OCI-LY1 (cell line): Measurements from ENCODE around the gene EXOC6B.

ENCODE experiments used
- H2AFZ ChIP-seq: fragments of 200-600 bp; sonication (generic), shearing (Covaris generic); 2 replicates; pipeline ENCODE4 v1.6.0; 2014; ENCODE audit warnings: antibody characterized with exemption, mild to moderate bottlenecking, low read length
- H3F3A ChIP-seq: fragments of 200-600 bp; sonication (generic), shearing (Covaris generic); 2 replicates; pipeline ENCODE4 v1.6.0; 2014; ENCODE audit warnings: mild to moderate bottlenecking, antibody characterized with exemption, low read length, moderate library complexity; ENCODE audit not compliant: insufficient read depth
- H3K27ac ChIP-seq: fragments of 200-600 bp; sonication (generic); 2 replicates; pipeline ENCODE4 v1.5.1; 2014; ENCODE audit warnings: low read length, mixed run types, mild to moderate bottlenecking, low read depth; ENCODE audit not compliant: poor library complexity, severe bottlenecking
- H3K27me3 ChIP-seq: fragments of 200-600 bp; sonication (generic); 2 replicates; pipeline ENCODE4 v1.6.0; 2014; ENCODE audit warnings: antibody characterized with exemption, mild to moderate bottlenecking, low read length, moderate library complexity; ENCODE audit not compliant: insufficient read depth
- H3K36me3 ChIP-seq: fragments of 200-600 bp; sonication (generic); 2 replicates; pipeline ENCODE4 v1.6.1; 2014; ENCODE audit warnings: mild to moderate bottlenecking, antibody characterized with exemption, low read length, moderate library complexity, mixed read lengths; ENCODE audit not compliant: insufficient read depth
- H3K4me1 ChIP-seq: fragments of 200-600 bp; sonication (generic); 2 replicates; pipeline ENCODE4 v1.5.1; 2014; ENCODE audit warnings: mild to moderate bottlenecking, low read length, moderate library complexity; ENCODE audit not compliant: insufficient read depth, severe bottlenecking
- H3K4me2 ChIP-seq: fragments of 200-600 bp; sonication (generic), shearing (Covaris generic); 2 replicates; pipeline ENCODE4 v1.6.1; 2014; ENCODE audit warnings: low read length
- H3K4me3 ChIP-seq: fragments of 200-600 bp; sonication (generic); 2 replicates; pipeline ENCODE4 v1.5.1; 2014; ENCODE audit warnings: low read length, low read depth, mild to moderate bottlenecking, mixed read lengths; ENCODE audit not compliant: poor library complexity, severe bottlenecking
- H3K79me2 ChIP-seq: fragments of 200-600 bp; shearing (Covaris generic); 2 replicates; pipeline ENCODE4 v1.6.1; 2016; ENCODE audit warnings: mixed run types, low read length, mixed read lengths; ENCODE audit not compliant: insufficient read depth
- H3K9ac ChIP-seq: fragments of 200-600 bp; sonication (generic), shearing (Covaris generic); 2 replicates; pipeline ENCODE4 v1.6.1; 2014; ENCODE audit warnings: mild to moderate bottlenecking, low read length, mixed read lengths
- H3K9me2 ChIP-seq: fragments of 200-600 bp; sonication (generic), shearing (Covaris generic); 2 replicates; pipeline ENCODE4 v1.6.1; 2014; ENCODE audit warnings: low read depth, mild to moderate bottlenecking, low read length, mixed read lengths
- H3K9me3 ChIP-seq: fragments of 200-600 bp; shearing (Covaris generic); 2 replicates; pipeline ENCODE4 v1.6.1; 2014; ENCODE audit warnings: low read length, mixed read lengths
- H4K20me1 ChIP-seq: fragments of 200-600 bp; sonication (generic), shearing (Covaris generic); 2 replicates; pipeline ENCODE4 v1.6.0; 2016; ENCODE audit warnings: mild to moderate bottlenecking, low read length; ENCODE audit not compliant: insufficient read depth
- EZH2 ChIP-seq: fragments of 200-600 bp; sonication (generic), shearing (Covaris generic); IDR thresholded peaks from 2 replicates; pipeline ENCODE4 v1.8.0; 2017; ENCODE audit warnings: borderline replicate concordance, mixed run types, mild to moderate bottlenecking, antibody characterized with exemption, low read length, moderate library complexity, mixed read lengths
- TF ChIP-seq, protein P1 (sequence below): fragments of 200-600 bp; sonication (generic), shearing (Covaris generic); IDR thresholded peaks from 2 replicates; pipeline ENCODE4 v1.5.1; 2017; ENCODE audit warnings: mild to moderate bottlenecking, antibody characterized with exemption, low read length, moderate library complexity, mixed read lengths

Gene EXOC6B

GRCh38 chr2:72712977-72713376 lies 112.9 kb downstream of the EXOC6B start:
- Histone ChIP-seq H4K20me1 (no peaks in the 10 kb centered on the region), H3K4me3 (no peak overlapping the region), H3K27ac (no peak overlapping the region), H3K9me2 (no peaks in the 10 kb centered on the region), H2AFZ (no peak overlapping the region), H3K4me2 (no peak overlapping the region), H3K9me3 (no peaks in the 10 kb centered on the region), H3K9ac (no peak overlapping the region), H3K4me1 (no peaks in the 10 kb centered on the region), H3K36me3 (no peaks in the 10 kb centered on the region), H3K27me3 (no peaks in the 10 kb centered on the region), H3K79me2 (no peaks in the 10 kb centered on the region), H3F3A (no peaks in the 10 kb centered on the region)
- TF ChIP-seq, protein P1, sequence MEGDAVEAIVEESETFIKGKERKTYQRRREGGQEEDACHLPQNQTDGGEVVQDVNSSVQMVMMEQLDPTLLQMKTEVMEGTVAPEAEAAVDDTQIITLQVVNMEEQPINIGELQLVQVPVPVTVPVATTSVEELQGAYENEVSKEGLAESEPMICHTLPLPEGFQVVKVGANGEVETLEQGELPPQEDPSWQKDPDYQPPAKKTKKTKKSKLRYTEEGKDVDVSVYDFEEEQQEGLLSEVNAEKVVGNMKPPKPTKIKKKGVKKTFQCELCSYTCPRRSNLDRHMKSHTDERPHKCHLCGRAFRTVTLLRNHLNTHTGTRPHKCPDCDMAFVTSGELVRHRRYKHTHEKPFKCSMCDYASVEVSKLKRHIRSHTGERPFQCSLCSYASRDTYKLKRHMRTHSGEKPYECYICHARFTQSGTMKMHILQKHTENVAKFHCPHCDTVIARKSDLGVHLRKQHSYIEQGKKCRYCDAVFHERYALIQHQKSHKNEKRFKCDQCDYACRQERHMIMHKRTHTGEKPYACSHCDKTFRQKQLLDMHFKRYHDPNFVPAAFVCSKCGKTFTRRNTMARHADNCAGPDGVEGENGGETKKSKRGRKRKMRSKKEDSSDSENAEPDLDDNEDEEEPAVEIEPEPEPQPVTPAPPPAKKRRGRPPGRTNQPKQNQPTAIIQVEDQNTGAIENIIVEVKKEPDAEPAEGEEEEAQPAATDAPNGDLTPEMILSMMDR: no peak
- TF ChIP-seq EZH2: no peak

GRCh38 chr2:72712304-72712703 lies 113.5 kb downstream of the EXOC6B start:
- Histone ChIP-seq H3K4me3 (no peak overlapping the region), H3K27me3 (no peaks in the 10 kb centered on the region), H3K9ac (no peak overlapping the region), H3K79me2 (no peaks in the 10 kb centered on the region), H2AFZ (no peak overlapping the region), H3K9me3 (no peaks in the 10 kb centered on the region), H4K20me1 (no peaks in the 10 kb centered on the region), H3K27ac (no peak overlapping the region), H3K36me3 (no peaks in the 10 kb centered on the region), H3F3A (no peaks in the 10 kb centered on the region), H3K4me1 (no peaks in the 10 kb centered on the region), H3K4me2 (no peak overlapping the region), H3K9me2 (no peaks in the 10 kb centered on the region)
- TF ChIP-seq EZH2: no peak
- TF ChIP-seq, protein P1: no peak

GRCh38 chr2:72710418-72711152 lies 115.2 kb downstream of the EXOC6B start:
- TF ChIP-seq EZH2: no peak
- TF ChIP-seq, protein P1: no peak
- no peaks in the 10 kb centered on the region for H3K27me3 ChIP-seq
- no peak overlapping the region for H3K4me3 ChIP-seq
- H3K4me1 ChIP-seq: no peaks in the 10 kb centered on the region
- no peak overlapping the region for H3K4me2 ChIP-seq
- no peaks in the 10 kb centered on the region for H3K36me3 ChIP-seq
- no peaks in the 10 kb centered on the region for H3K9me3 ChIP-seq
- H4K20me1 ChIP-seq: no peaks in the 10 kb centered on the region
- no peak overlapping the region for H2AFZ ChIP-seq
- no peak overlapping the region for H3K27ac ChIP-seq
- H3K79me2 ChIP-seq: no peaks in the 10 kb centered on the region
- H3F3A ChIP-seq: no peaks in the 10 kb centered on the region
- no peak overlapping the region for H3K9ac ChIP-seq
- no peaks in the 10 kb centered on the region for H3K9me2 ChIP-seq
